Activated T-cell treated with anti-CD3 and anti-CD28 coated beads for 24 hours (primary cell): ENCODE data around the gene ZCWPW1.

ENCODE experiments used
- DNase-seq: peaks from one replicate; pipeline ENCODE4 v3.0.0-alpha.2; 2020; ENCODE audit warnings: low read depth

Gene ZCWPW1

GRCh38 chr7:100428199-100428966, at the start of gene ZCWPW1:
Gene ZCWPW1, minus strand, starts transcription at chr7:100428703. Its CDS starts 8,054 bp downstream, at chr7:100420649.
- DNase-seq, result peak; percentile 95

GRCh38 chr7:100477871-100478267, 49.4 kb upstream of the ZCWPW1 start:
- no peak for DNase-seq

- DNase-seq, result no peak
Measured at GRCh38 chr7:100476903-100477870, 48.7 kb upstream of the ZCWPW1 start.

DNA sequence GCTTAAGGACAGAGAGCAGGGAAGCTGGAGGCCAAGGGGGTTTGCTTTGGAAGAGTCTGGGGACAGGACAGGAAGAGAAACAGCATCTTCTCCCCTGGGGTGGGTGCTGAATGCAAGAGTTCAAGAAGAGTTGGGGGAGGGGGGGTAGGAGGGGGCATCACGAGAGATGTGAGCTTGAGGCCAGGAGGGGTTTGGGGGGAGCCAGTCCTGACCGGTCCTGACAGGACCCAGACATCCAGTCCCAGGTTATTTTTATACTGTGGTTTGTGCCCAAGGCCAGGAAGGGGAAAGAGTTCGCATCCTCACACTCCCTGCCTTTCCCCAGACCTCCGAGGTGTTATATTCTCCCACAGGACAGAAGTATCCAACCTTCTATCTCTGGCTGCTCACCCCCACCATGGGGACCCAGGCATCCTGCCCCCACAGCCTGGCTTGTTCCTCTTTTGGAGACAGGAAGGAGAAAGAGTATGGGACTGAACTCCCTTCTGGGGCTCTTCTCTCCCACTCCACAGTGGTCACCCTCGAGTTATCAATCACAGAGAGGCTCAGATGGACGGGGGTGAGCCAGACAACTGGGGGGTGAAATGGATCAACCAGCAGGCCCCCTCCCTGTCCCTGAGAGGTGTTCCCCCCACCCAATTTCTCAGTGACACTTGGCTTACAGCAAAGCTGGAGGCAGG, 47.7 kb upstream of the ZCWPW1 start:
- DNase-seq, result no peak

DNA sequence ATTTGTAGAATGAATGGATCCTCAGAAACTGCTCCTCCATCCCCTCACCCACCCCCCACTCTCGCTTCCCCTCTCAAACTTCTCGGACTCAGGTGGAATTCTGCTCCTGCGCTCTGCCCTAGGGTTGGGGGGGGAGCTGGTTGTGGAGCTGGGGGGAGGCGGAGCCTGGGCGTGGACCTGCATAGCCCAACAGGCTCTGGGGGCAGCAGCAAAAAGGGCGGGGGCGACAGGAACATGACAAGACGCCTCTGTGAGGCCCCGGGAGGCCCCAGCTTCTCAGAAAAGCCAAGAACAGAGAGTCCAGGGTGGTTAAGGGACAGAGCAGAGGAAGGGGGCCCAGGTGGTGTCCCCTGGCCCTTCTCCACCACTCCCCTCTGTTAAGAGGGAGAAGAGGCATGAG, 47.0 kb upstream of the ZCWPW1 start:
- no peak for DNase-seq

GRCh38 chr7:100472854-100473499, 44.5 kb upstream of the ZCWPW1 start:
- DNase-seq, result no peak

DNA sequence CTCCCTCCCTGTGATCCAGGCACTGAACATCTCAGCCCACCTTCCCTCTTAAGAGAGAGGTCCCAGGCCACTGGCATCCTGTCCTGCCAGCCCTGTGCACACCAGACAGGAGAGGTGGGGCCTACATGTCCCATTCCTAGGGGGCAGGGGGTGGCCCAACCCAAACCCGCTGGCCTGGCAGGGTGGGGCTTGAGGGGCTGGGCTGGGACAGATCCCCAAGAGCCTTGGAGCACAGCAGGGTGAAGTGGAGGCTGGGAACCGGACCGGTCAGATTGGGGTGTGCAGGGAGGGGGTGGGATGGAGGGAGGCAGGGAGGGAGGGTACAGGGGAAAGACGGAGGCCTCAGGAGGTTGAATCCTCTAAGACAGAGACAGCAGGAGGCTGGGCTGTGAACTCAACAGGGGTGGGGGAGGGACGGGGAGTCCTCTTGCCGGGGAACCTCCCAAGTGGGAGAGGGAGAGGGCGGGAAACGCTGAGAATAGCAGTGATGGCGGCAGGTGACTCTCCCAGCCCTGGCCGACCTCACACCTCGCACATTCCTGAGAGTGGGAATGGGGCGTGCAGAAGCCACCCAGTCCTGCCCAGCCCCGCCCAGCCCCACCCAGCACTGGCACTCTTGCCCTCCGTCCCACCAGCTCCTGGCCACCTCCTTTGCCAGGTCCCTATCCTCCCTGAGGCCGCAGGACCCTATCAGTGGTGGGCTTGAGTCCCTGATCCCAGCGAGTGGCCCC, 43.8 kb upstream of the ZCWPW1 start:
- DNase-seq, result no peak

DNA sequence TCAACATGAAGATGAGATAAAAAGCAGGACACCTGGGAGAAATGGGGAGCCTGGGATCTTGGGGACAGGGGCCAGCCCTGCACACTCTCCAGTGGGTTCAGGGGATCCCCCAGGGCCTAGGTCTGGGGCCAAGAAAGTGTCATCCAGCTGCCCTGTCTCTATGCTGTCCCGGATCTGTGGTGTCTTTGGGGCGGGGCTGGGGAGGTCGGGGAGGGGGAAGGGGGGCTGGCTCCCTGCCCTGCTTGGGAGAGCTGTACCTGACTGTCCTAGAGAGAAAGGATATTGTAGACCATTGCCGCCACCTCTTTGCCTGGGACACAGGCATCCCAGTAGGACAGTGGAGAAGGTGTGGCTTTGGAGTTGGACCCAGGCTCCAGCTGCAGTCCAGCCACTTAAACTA, 42.5 kb upstream of the ZCWPW1 start:
- no peak for DNase-seq

- DNase-seq, result peak; percentile 75
Measured at GRCh38 chr7:100469227-100470044, 40.9 kb upstream of the ZCWPW1 start.

- no peak for DNase-seq
Measured at GRCh38 chr7:100467638-100468373, 39.3 kb upstream of the ZCWPW1 start.

GRCh38 chr7:100466653-100467605, 38.4 kb upstream of the ZCWPW1 start:
- DNase-seq, result no peak

DNA sequence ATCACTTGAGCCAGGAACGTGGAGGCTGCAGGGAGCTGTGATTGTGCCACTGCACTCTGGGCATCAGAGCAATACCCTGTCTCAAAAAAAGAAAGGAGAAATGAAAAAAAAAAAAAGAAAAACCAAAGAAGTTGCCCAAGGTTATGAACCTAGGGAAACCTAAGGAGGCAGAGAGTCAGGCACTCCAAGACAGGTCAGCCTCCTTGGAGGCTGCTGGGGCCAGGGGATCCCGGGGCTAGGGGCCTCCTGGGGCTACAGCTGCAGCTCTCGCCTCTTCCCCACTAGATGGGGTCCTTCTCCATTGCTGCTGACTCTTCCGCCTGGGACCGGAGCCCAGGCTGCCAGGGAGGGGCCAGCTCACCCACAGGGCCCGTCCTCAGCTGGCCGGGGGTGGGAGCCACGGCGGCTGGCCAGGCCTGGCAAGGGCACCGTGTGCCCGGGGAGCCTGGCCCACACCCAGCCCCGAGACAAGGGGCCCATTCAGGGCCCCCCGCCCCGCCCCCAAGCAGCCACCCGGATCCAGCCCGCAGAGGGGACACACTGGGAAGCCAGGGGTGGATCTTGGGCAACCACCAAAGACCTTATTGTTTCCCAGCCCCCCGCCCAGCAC, 37.3 kb upstream of the ZCWPW1 start:
- no peak for DNase-seq

DNA sequence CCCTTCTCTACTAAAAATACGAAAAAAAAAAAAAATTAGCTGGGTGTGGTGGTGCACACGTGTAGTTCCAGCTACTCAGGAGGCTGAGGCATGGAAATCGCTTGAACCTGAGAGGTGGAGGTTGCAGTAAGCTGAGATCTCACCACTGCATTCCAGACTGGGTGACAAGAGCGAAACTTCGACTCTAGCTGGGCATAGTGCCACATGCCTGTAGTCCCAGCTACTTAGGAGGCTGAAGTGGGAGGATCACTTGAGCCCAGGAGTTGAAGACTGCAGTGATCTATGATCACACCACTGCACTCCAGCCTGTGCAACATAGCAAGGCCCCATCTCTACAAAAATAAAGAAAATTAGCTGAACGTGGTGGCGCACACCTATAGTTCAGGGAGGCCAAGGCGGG, 36.8 kb upstream of the ZCWPW1 start:
- DNase-seq, result no peak

DNA sequence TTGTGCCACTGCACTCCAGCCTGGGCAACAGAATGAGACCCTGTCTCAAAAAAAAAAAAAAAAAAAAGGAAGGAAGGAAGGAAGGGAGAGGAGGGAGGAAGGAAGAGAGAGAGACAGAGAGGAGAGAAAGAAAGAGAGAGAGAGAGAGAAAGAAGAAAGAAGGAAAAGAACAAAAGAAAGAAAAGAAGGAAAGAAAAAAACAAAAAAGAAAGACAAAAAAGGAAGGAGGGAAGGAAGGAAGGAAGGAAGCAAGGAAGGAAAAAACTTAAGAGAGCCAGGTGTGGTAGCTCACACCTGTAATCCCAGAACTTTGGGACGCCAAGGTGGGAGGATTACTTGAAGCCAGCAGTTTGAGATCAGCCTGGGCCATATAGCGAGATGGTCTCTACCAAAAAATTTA, 36.3 kb upstream of the ZCWPW1 start:
- DNase-seq, result no peak

GRCh38 chr7:100464210-100464660, 35.7 kb upstream of the ZCWPW1 start, which contains the start of gene SPACDR:
Gene SPACDR, minus strand, starts transcription at chr7:100464260. Its CDS starts 235 bp downstream, at chr7:100464025.
- no peak for DNase-seq

- DNase-seq, result no peak
Measured at GRCh38 chr7:100457033-100457432, 28.5 kb upstream of the ZCWPW1 start.

DNA sequence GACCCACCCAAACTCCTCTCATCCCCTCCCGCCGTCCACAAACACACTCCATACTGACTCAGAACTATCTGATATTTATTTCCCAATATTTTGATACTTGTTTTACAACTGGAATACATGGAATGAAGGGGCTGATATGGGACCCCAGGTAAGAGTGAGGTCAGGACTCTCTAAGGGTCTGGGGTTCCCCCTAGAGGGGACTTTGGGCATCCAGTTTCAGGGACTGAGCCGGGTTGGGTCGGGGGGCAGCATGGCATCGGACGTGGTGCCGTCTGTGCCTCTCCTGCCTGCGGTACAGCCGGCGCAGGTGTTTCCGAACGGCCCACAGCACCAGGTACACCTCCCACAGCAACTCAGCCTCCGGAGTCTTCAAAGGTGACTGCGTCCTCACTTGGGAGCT, 28.1 kb upstream of the ZCWPW1 start:
- no peak for DNase-seq

GRCh38 chr7:100455206-100455605, 26.7 kb upstream of the ZCWPW1 start:
- DNase-seq, result no peak
